ENCODE data around the gene THAP8. TPM values are rescaled to one million over a fixed set of nuclear protein-coding genes. Genes with fewer than 3 reads are reported as not detected.

Gene THAP8
- total RNA-seq, 1 donor from 2014 or later = 9.2 TPM

DNA sequence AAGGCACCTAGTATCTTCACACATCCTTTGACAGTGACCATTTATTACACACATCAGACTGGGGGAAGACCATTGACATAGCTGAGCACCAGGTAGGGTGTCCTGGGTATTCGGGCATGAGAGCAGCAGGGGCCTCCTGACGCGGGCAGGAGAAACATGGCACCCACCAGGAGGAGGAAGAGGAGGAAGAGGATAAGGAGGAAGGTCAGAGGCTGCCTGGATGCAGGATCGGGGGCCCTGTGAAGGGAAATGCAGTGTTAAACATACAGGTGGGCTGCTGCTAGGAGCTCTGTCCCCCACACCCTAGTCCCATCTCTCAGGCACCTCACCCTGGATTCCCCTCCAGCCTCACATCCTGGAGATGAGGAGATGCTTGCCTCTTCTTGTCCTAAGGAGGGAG, 50.8 kb downstream of the THAP8 start:
- peaks cover 13% of the 10 kb centered on the region for H3K36me3 Mint-ChIP-seq
- H3K27ac Mint-ChIP-seq = no peak overlapping the region
- no peak for TF ChIP-seq CTCF (IDR thresholded peaks at IDR 0.05; ENCODE audit: unreplicated experiment)
- peaks cover 5% of the 10 kb centered on the region for H3K4me1 Mint-ChIP-seq
- no peaks in the 10 kb centered on the region for H3K9me3 Mint-ChIP-seq
- no peaks in the 10 kb centered on the region for H3K27me3 Mint-ChIP-seq (ENCODE audit: low read depth)
- no peak for DNase-seq (ENCODE audit: low spot score in 2 of 2, unreplicated experiment in 2 of 2)
- H3K4me3 Mint-ChIP-seq = no peak overlapping the region

- Mint-ChIP-seq H3K27me3 (ENCODE audit: low read depth) (no peaks in the 10 kb centered on the region), H3K36me3 (peaks cover 13% of the 10 kb centered on the region), H3K4me3 (no peak overlapping the region), H3K9me3 (no peaks in the 10 kb centered on the region), H3K4me1 (peaks cover 1% of the 10 kb centered on the region), H3K27ac (no peak overlapping the region)
- no peak for TF ChIP-seq CTCF (IDR thresholded peaks at IDR 0.05; ENCODE audit: unreplicated experiment)
- no peak for DNase-seq (ENCODE audit: low spot score in 2 of 2, unreplicated experiment in 2 of 2)
Observed at GRCh38 chr19:36001605-36002004, 52.5 kb downstream of the THAP8 start.

- Mint-ChIP-seq H3K4me1 (peaks cover 14% of the 10 kb centered on the region), H3K9me3 (no peaks in the 10 kb centered on the region), H3K36me3 (peaks cover 2% of the 10 kb centered on the region), H3K27ac (no peak overlapping the region), H3K4me3 (peak overlapping the region; percentile 84), H3K27me3 (ENCODE audit: low read depth) (no peaks in the 10 kb centered on the region)
- no peak for TF ChIP-seq CTCF (IDR thresholded peaks at IDR 0.05; ENCODE audit: unreplicated experiment)
- no peak for DNase-seq (ENCODE audit: low spot score in 2 of 2, unreplicated experiment in 2 of 2)
Observed at GRCh38 chr19:35996777-35997176, 57.3 kb downstream of the THAP8 start.

GRCh38 chr19:35995048-35995993, 58.8 kb downstream of the THAP8 start, which contains the start of gene SDHAF1:
Gene SDHAF1 (plus strand): TSS chr19:35995188. CDS start chr19:35995275, 87 bp downstream.
- H3K27ac Mint-ChIP-seq = peak within 1 kb of the TSS; percentile 86
- no peak for TF ChIP-seq CTCF (IDR thresholded peaks at IDR 0.05; ENCODE audit: unreplicated experiment)
- H3K36me3 Mint-ChIP-seq = no peaks in the 10 kb centered on the region
- peak within 1 kb of the TSS; percentile 84 for H3K4me3 Mint-ChIP-seq
- H3K4me1 Mint-ChIP-seq = peaks cover 14% of the 10 kb centered on the region
- H3K9me3 Mint-ChIP-seq = no peaks in the 10 kb centered on the region
- peaks cover under 1% of the 10 kb centered on the region for H3K27me3 Mint-ChIP-seq (ENCODE audit: low read depth)
- peak; percentile 72 to 84 for DNase-seq (ENCODE audit: low spot score in 2 of 2, unreplicated experiment in 2 of 2)

- Mint-ChIP-seq H3K4me1 (peaks cover 14% of the 10 kb centered on the region), H3K27me3 (ENCODE audit: low read depth) (peaks cover 6% of the 10 kb centered on the region), H3K9me3 (no peaks in the 10 kb centered on the region), H3K27ac (no peak overlapping the region), H3K36me3 (no peaks in the 10 kb centered on the region), H3K4me3 (peak overlapping the region; percentile 20)
- TF ChIP-seq CTCF (IDR thresholded peaks at IDR 0.05; ENCODE audit: unreplicated experiment) = no peak
- DNase-seq (ENCODE audit: low spot score in 2 of 2, unreplicated experiment in 2 of 2) = no peak
Observed at GRCh38 chr19:35993923-35994598, 60.0 kb downstream of the THAP8 start.
